ENCODE results near the gene LTB4R.

DNA sequence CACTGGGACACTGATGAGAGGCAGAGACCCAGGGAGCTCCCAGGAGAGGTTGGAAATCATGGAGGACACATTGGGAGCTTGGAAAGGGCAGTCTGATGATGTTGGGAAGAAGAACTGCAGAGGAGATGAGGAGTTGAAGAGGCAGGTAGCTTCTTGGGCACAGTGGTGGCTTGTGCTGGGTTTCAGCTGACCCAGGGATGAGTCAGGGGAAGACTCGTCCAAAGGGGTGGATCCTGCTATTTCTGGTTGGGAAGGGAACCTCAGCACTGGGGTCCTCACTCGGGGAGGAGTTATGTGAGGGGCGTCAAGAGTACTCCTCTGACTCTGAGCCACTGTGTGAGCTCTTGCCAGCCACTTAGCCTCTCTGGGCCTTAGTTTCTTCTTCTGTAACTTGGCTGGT lies 12.0 kb downstream of the LTB4R start:
- TF ChIP-seq TAF1 (conservative IDR thresholded peaks at IDR 0.05) (no peak), EGR1 (IDR thresholded peaks at IDR 0.05; ENCODE audit: low read depth in 2 of 2) (no peak)
